Measurements from ENCODE around the gene NRXN3. TPM values are rescaled to one million over a fixed set of nuclear protein-coding genes. Genes with fewer than 3 reads are reported as not detected.

The NRXN3 gene
- total RNA-seq, 1 donor from 2014 or later, result 5.9 TPM

DNA sequence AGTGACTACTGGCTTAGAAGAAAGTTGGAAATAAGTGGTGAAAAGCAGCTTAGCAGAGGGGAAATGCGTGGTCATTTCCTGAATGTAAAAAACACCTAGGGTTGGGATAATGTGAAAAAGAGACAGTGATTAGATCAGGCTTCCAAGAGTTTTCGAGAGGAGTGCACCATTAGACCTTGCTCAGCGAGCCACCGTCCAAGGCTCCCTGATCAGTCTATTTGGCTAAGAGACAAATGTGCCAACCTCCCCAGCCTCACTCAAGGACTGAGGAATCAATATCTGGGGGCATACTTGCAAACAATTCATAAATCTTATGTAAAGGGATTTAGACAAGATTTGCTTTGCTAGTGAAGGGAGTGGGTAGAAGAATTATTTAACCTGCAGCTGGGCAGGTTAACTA, 594.5 kb downstream of the NRXN3 start:
- H3K4me1 Mint-ChIP-seq, result no peaks in the 10 kb centered on the region
- Histone ChIP-seq H3F3A (ENCODE audit: low read depth) (no peaks in the 10 kb centered on the region), H3K9ac (no peak overlapping the region), H2AFZ (replicated peaks) (no peak overlapping the region), H3K4me3 (no peak overlapping the region), H3K79me2 (ENCODE audit: low read depth) (no peaks in the 10 kb centered on the region), H3K4me2 (no peak overlapping the region), H3K27ac (no peak overlapping the region), H3K4me1 (peaks cover 17% of the 10 kb centered on the region), H4K20me1 (ENCODE audit: low read depth) (no peaks in the 10 kb centered on the region), H3K36me3 (no peaks in the 10 kb centered on the region), H3K9me3 (ENCODE audit: low read depth) (no peaks in the 10 kb centered on the region), H3K27me3 (no peaks in the 10 kb centered on the region)
- no peaks in the 10 kb centered on the region for H3K27me3 Mint-ChIP-seq (ENCODE audit: insufficient read depth, low read depth)
- no peak overlapping the region for H3K27ac Mint-ChIP-seq
- TF ChIP-seq, protein P1, sequence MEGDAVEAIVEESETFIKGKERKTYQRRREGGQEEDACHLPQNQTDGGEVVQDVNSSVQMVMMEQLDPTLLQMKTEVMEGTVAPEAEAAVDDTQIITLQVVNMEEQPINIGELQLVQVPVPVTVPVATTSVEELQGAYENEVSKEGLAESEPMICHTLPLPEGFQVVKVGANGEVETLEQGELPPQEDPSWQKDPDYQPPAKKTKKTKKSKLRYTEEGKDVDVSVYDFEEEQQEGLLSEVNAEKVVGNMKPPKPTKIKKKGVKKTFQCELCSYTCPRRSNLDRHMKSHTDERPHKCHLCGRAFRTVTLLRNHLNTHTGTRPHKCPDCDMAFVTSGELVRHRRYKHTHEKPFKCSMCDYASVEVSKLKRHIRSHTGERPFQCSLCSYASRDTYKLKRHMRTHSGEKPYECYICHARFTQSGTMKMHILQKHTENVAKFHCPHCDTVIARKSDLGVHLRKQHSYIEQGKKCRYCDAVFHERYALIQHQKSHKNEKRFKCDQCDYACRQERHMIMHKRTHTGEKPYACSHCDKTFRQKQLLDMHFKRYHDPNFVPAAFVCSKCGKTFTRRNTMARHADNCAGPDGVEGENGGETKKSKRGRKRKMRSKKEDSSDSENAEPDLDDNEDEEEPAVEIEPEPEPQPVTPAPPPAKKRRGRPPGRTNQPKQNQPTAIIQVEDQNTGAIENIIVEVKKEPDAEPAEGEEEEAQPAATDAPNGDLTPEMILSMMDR (IDR thresholded peaks at IDR 0.05), result no peak
- TF ChIP-seq EZH2 (IDR thresholded peaks at IDR 0.05) (no peak), EZH2phosphoT487 (IDR thresholded peaks at IDR 0.05) (no peak)
- DNase-seq (ENCODE audit: low spot score), result peak; percentile 4
- H3K4me3 Mint-ChIP-seq, result no peak overlapping the region
- no peaks in the 10 kb centered on the region for H3K9me3 Mint-ChIP-seq
- H3K36me3 Mint-ChIP-seq, result no peaks in the 10 kb centered on the region

- TF ChIP-seq EZH2 (IDR thresholded peaks at IDR 0.05), result no peak
- TF ChIP-seq, protein P1 (IDR thresholded peaks at IDR 0.05), result no peak
- no peak for TF ChIP-seq EZH2phosphoT487 (IDR thresholded peaks at IDR 0.05)
- no peak overlapping the region for H3K27ac ChIP-seq
These were observed 597.3 kb downstream of the NRXN3 start for GRCh38 chr14:78767436-78767835.

GRCh38 chr14:78782551-78782950, 612.4 kb downstream of the NRXN3 start:
- DNase-seq (ENCODE audit: low spot score), result no peak
- Mint-ChIP-seq H3K27me3 (ENCODE audit: insufficient read depth, low read depth) (no peaks in the 10 kb centered on the region), H3K4me1 (no peaks in the 10 kb centered on the region), H3K27ac (no peak overlapping the region), H3K9me3 (no peaks in the 10 kb centered on the region), H3K36me3 (no peaks in the 10 kb centered on the region), H3K4me3 (no peak overlapping the region)
- Histone ChIP-seq H3K36me3 (no peaks in the 10 kb centered on the region), H3F3A (ENCODE audit: low read depth) (no peaks in the 10 kb centered on the region), H3K27ac (no peak overlapping the region), H3K27me3 (no peaks in the 10 kb centered on the region), H3K4me3 (no peak overlapping the region), H4K20me1 (ENCODE audit: low read depth) (no peaks in the 10 kb centered on the region), H3K4me2 (no peak overlapping the region), H2AFZ (replicated peaks) (no peak overlapping the region), H3K4me1 (no peaks in the 10 kb centered on the region), H3K9ac (no peak overlapping the region), H3K9me3 (ENCODE audit: low read depth) (peaks cover 3% of the 10 kb centered on the region), H3K79me2 (ENCODE audit: low read depth) (no peaks in the 10 kb centered on the region)
- TF ChIP-seq, protein P1 (IDR thresholded peaks at IDR 0.05), result no peak
- TF ChIP-seq EZH2 (IDR thresholded peaks at IDR 0.05) (no peak), EZH2phosphoT487 (IDR thresholded peaks at IDR 0.05) (no peak)

More at GRCh38 chr14:78767436-78767835, 597.3 kb downstream of the NRXN3 start:
- Histone ChIP-seq H3K27me3 (no peaks in the 10 kb centered on the region), H2AFZ (replicated peaks) (no peak overlapping the region), H3K4me3 (no peak overlapping the region), H3K36me3 (no peaks in the 10 kb centered on the region), H3K9ac (no peak overlapping the region), H3K4me2 (no peak overlapping the region), H3K79me2 (ENCODE audit: low read depth) (no peaks in the 10 kb centered on the region), H3K9me3 (ENCODE audit: low read depth) (no peaks in the 10 kb centered on the region), H4K20me1 (ENCODE audit: low read depth) (no peaks in the 10 kb centered on the region), H3K4me1 (peaks cover 8% of the 10 kb centered on the region), H3F3A (ENCODE audit: low read depth) (no peaks in the 10 kb centered on the region)
- no peak for DNase-seq (ENCODE audit: low spot score)
- H3K27me3 Mint-ChIP-seq (ENCODE audit: insufficient read depth, low read depth), result peaks cover 3% of the 10 kb centered on the region
- no peak overlapping the region for H3K4me3 Mint-ChIP-seq
- H3K9me3 Mint-ChIP-seq, result no peaks in the 10 kb centered on the region
- no peak overlapping the region for H3K27ac Mint-ChIP-seq
- H3K4me1 Mint-ChIP-seq, result no peaks in the 10 kb centered on the region
- H3K36me3 Mint-ChIP-seq, result no peaks in the 10 kb centered on the region
